HCT116 (cell line): ENCODE results near the gene ERFE.

Experiments used
- CEBPB ChIP-seq: IDR thresholded peaks from 2 replicates; pipeline ENCODE4 v1.6.1; 2012; ENCODE audit warnings: low read depth
- EGR1 ChIP-seq: IDR thresholded peaks from 2 replicates; pipeline ENCODE4 v1.6.1; 2012; ENCODE audit warnings: low read depth
- EZH2 ChIP-seq: fragments of 200-600 bp; sonication (generic); IDR thresholded peaks from 2 replicates; pipeline ENCODE4 v1.6.1; 2017; ENCODE audit warnings: antibody characterized with exemption, mixed run types
- RAD21 ChIP-seq: IDR thresholded peaks from 2 replicates; pipeline ENCODE4 v1.6.1; 2012; ENCODE audit warnings: low read depth, mild to moderate bottlenecking
- SP1 ChIP-seq: IDR thresholded peaks from 2 replicates; pipeline ENCODE4 v1.6.1; 2012; ENCODE audit warnings: low read depth
- TF ChIP-seq, protein P1 (sequence below), 3 experiments: fragments of 200-600 bp in 1 of 3; sonication (generic) in 1 of 3; IDR thresholded peaks in 2 of 3; conservative IDR thresholded peaks in 1 of 3; 2 replicates each; pipeline ENCODE4 v1.5.1; 2012 to 2017; ENCODE audit warnings: low read depth in 2 of 3, low read length in 2 of 3, antibody characterized with exemption in 1 of 3, borderline replicate concordance in 1 of 3, control low read depth in 1 of 3, mild to moderate bottlenecking in 1 of 3, mixed read lengths in 1 of 3, mixed run types in 1 of 3, moderate library complexity in 1 of 3; ENCODE audit not compliant: insufficient read depth in 1 of 3

DNA sequence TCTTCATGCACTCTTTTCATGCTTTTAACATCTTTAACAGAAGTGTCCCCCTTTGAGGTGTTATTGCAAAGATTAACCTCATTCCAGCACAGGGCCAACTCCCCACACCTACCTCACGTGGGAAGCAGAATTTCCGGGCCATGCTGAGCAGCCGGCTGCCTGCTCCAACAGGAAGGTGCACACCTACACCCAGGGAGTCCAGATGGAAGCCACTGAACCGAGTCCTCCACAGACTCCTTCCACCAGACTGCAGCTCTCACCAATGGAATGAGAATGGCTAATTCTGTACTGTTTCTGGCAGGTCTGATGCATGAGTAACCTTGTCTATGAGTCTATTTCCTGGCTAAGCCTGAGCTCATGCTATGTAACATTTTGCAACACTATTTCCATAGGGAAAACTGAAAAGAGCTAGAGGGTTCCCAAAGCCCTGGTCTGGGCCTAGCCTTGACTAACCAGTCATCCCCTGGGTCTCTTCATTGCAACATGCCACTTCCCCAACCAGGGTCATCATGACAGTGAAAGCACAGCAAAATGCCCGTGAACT is 11.0 kb downstream of the ERFE start:
- TF ChIP-seq CEBPB, result peak; percentile 58
- TF ChIP-seq, protein P1, sequence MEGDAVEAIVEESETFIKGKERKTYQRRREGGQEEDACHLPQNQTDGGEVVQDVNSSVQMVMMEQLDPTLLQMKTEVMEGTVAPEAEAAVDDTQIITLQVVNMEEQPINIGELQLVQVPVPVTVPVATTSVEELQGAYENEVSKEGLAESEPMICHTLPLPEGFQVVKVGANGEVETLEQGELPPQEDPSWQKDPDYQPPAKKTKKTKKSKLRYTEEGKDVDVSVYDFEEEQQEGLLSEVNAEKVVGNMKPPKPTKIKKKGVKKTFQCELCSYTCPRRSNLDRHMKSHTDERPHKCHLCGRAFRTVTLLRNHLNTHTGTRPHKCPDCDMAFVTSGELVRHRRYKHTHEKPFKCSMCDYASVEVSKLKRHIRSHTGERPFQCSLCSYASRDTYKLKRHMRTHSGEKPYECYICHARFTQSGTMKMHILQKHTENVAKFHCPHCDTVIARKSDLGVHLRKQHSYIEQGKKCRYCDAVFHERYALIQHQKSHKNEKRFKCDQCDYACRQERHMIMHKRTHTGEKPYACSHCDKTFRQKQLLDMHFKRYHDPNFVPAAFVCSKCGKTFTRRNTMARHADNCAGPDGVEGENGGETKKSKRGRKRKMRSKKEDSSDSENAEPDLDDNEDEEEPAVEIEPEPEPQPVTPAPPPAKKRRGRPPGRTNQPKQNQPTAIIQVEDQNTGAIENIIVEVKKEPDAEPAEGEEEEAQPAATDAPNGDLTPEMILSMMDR (IDR thresholded peaks at IDR 0.05 in 2 of 3, conservative IDR thresholded peaks at IDR 0.05 in 1 of 3; ENCODE audit: borderline replicate concordance in 1 of 3, insufficient read depth in 1 of 3, low read depth in 2 of 3, low read length in 2 of 3), result no peak
- no peak for TF ChIP-seq EGR1
- TF ChIP-seq RAD21, result no peak
- TF ChIP-seq SP1, result no peak; the same call in 1 of the 2 replicates
- TF ChIP-seq EZH2, result no peak
